ENCODE measurements around the gene AFF3.

- TF ChIP-seq CEBPB (IDR thresholded peaks at IDR 0.05) (no peak), REST (IDR thresholded peaks at IDR 0.05; ENCODE audit: low read depth) (no peak), EP300 (IDR thresholded peaks at IDR 0.05; ENCODE audit: borderline replicate concordance) (no peak), USF1 (IDR thresholded peaks at IDR 0.05) (no peak)
Measured at GRCh38 chr2:100050685-100051084, 91.7 kb downstream of the AFF3 start.

Measured in Ishikawa (cell line).